Omental fat pad (tissue), 4 donors: ENCODE measurements around the gene LSM3. TPM values are rescaled to one million over a fixed set of nuclear protein-coding genes. Genes with fewer than 3 reads are reported as not detected.

Experiments
- ATAC-seq: fragments of 150-250 bp; one replicate; pipeline ENCODE4 v1.9.1; 2016; ENCODE audit warnings: mild to moderate bottlenecking, moderate library complexity; ENCODE audit not compliant: low FRiP score
- DNase-seq: peaks from one replicate; pipeline ENCODE4 v3.0.0-alpha.2; 2019; ENCODE audit warnings: low spot score
- CTCF ChIP-seq, 3 donors: fragments of 450-650 bp; IDR thresholded peaks; one replicate each; pipeline ENCODE4 v1.5.1; 2016 to 2017; ENCODE audit warnings: antibody characterized with exemption in 3 of 3, mild to moderate bottlenecking in 3 of 3, moderate library complexity in 2 of 3
- total RNA-seq, 4 donors: library from RNA; depleted of rRNA; stranded (reverse); fragments of >200 nt; gene quantifications; one replicate each; pipeline ENCODE4 v1.1.0, GENCODE V29; 2016

The LSM3 gene
- total RNA-seq, 4 donors from 2014 or later = 8.0 to 12.4 (median 10.9) TPM

GRCh38 chr3:14133188-14133800 is 45.3 kb upstream of the LSM3 start:
- TF ChIP-seq CTCF (IDR thresholded peaks at IDR 0.05) = no peak
- ATAC-seq = peak; percentile 35

GRCh38 chr3:14133876-14134275 is 44.7 kb upstream of the LSM3 start:
- no peak for TF ChIP-seq CTCF (IDR thresholded peaks at IDR 0.05)
- peak; percentile 71 for ATAC-seq
- no peak for DNase-seq

More at GRCh38 chr3:14133188-14133800, 45.3 kb upstream of the LSM3 start:
- DNase-seq = no peak

GRCh38 chr3:14134291-14134690 is 44.3 kb upstream of the LSM3 start:
- ATAC-seq = peak; percentile 16
- DNase-seq = no peak
- TF ChIP-seq CTCF (IDR thresholded peaks at IDR 0.05) = no peak

GRCh38 chr3:14135581-14135980 is 43.0 kb upstream of the LSM3 start:
- TF ChIP-seq CTCF (IDR thresholded peaks at IDR 0.05) = no peak
- no peak for DNase-seq
- no peak for ATAC-seq

GRCh38 chr3:14137004-14137403 is 41.6 kb upstream of the LSM3 start:
- DNase-seq (no peak), ATAC-seq (no peak)
- no peak for TF ChIP-seq CTCF (IDR thresholded peaks at IDR 0.05)

GRCh38 chr3:14137445-14137844 is 41.2 kb upstream of the LSM3 start:
- DNase-seq = no peak
- ATAC-seq = no peak
- no peak for TF ChIP-seq CTCF (IDR thresholded peaks at IDR 0.05)

- ATAC-seq = no peak
- DNase-seq = no peak
- no peak for TF ChIP-seq CTCF (IDR thresholded peaks at IDR 0.05)
Measured at GRCh38 chr3:14138109-14138877, 40.3 kb upstream of the LSM3 start.
